HG02938 (cell line): ENCODE results near the gene YTHDF2.

Source experiments
- ATAC-seq: cut with Tn5 transposase; IDR thresholded peaks from one replicate; pipeline ENCODE4 v1.9.1; 2021; ENCODE audit warnings: mild to moderate bottlenecking, moderate library complexity; ENCODE audit not compliant: unreplicated experiment

YTHDF2 gene

GRCh38 chr1:28796352-28797211 is 59.8 kb downstream of the YTHDF2 start:
- ATAC-seq: no peak

GRCh38 chr1:28800324-28800723 is 63.6 kb downstream of the YTHDF2 start:
- no peak for ATAC-seq

GRCh38 chr1:28801461-28801860 is 64.7 kb downstream of the YTHDF2 start:
- no peak for ATAC-seq

DNA sequence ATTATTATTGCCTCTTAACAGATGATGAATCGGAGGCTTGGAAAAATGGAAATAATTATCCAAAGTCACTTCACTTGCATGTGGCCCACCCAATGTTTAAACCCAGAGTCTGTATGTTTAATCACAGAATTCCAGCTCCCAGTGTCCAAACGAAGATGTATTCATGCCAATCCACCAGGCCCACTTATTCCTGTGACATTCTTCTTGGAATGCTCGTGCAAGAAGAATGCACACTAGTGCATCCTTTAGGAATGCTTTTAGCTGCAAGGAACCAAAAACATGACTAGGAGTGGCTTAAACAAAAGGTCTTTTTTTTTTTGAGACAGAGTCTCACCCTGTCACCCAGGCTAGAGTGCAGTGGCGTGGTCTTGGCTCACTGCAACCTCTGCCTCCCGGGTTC is 66.3 kb downstream of the YTHDF2 start:
- ATAC-seq: no peak

DNA sequence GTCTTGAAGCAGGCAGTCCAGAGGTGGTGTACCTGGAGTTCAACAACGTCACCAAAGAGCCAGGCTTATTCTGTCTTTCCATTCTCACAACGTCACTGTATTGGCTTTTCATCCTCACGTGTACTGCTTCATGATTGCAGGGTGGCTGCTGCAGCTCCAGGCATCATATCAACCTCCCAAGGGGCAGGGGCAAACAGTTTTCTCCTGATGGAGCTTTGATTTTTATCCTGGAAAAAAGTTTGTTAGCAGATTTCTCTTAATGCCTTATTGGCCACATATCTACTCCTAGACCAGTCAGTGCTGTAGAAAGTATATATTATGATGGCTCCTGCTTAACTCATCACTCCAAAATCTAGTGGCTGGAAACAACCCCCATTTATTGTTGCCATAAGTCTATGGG is 66.9 kb downstream of the YTHDF2 start:
- no peak for ATAC-seq

- no peak for ATAC-seq
These were observed 67.3 kb downstream of the YTHDF2 start for GRCh38 chr1:28804071-28804470.

- ATAC-seq: no peak
These were observed 70.3 kb downstream of the YTHDF2 start for GRCh38 chr1:28807046-28807445.

DNA sequence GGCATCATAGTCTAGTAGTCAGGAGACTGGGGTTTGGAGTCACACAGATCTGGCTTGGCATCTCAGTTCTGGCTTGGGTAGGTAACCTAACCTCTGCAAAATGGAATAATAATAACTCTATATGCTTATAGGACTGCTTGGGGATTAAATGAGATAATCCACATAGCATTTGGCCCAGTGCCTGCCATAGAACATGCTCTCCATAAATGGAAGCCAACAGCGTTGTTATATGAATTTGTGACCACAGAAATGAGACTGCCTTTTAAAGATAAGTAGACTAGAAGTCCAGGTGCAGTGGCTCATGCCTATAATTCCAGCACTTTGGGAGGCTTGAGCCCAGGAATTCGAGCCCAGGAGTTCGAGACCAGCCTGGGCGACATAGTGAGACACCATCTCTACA is 71.2 kb downstream of the YTHDF2 start:
- ATAC-seq: no peak

GRCh38 chr1:28811369-28811765 is 74.6 kb downstream of the YTHDF2 start:
- no peak for ATAC-seq

GRCh38 chr1:28811766-28812668 is 75.3 kb downstream of the YTHDF2 start, which contains the start of gene OPRD1:
OPRD1 (plus strand) TSS chr1:28812170; CDS start chr1:28812384, 214 bp downstream.
- no peak for ATAC-seq

DNA sequence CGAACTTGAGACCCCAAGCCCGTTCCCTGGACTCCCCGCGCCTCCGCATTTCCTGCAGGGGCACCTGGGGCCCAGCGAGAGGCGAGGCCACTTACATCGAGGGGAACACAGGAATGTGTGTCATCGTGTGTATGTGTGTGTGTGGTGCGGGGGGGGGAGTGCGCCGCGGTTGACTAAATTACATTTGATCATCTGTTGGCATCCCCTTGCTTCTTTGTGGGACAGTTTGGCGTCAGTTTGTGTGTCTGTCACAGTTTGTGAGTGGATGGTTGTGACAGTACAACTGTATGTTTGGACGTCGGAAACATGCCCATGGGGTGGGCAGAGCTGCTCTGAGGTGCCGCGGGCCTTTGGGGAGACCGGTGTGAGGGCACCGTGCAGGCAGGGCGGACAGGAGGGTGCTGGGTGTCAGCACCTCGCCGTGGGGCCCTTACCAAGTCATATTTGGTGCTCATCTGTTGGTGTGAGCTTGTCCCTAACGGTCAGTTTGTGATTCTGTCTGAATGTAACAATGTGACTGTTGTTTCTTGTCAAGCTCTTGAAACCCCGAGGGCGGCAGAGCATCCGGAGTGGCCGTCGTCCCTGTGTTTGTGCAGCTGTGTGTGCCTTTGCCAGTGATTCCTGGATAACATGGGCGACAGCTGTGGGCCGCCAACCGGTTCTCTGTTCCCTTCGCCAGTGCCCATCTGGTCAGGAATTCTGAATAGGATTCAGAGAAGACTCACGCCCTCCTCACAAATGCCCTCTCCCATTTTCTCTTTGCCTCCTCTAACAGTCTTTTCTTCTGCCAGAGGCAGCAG is 76.1 kb downstream of the YTHDF2 start:
- no peak for ATAC-seq

DNA sequence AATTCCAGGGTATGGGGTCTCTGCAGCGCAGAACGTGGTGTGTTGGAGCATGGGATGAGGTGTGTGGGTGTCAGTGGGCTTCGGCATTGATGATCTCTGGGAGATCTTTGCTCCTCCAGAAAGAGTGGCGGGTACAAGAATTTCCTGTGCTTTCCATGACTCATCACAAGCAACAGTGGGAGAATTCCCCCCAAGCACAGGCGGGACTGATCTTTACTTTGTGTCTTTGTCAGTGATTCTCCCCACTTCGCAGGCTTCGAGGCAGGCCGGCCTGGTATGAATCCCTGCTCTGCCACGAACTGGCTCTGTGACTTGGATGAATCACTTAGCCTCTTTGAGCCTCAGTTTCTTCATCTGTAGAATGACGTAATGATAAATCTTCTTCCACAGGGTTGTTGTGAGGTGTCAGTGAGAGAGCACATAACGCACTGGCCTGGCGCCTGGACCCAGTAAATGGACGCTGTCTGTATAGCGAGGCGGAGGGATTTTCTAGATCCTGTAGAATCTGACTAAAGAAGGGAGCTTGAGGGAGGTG is 77.3 kb downstream of the YTHDF2 start:
- no peak for ATAC-seq

- ATAC-seq: no peak
These were observed 78.9 kb downstream of the YTHDF2 start for GRCh38 chr1:28815533-28816185.

- ATAC-seq: no peak
These were observed 80.4 kb downstream of the YTHDF2 start for GRCh38 chr1:28817133-28817532.

- ATAC-seq: no peak
These were observed 82.3 kb downstream of the YTHDF2 start for GRCh38 chr1:28819020-28819419.
